GM12892 (cell line): ENCODE results near the gene ZNF398.

ENCODE experiments used
- DNase-seq: peaks from one replicate; pipeline ENCODE4 v3.0.0; 2011; ENCODE audit not compliant: insufficient read length
- FAIRE-seq: peaks from 2 replicates; lab custom pipeline; 2011; peaks lifted over from hg19 to GRCh38; lab: Jason Lieb, UNC
- POLR2A ChIP-seq: IDR thresholded peaks from 2 replicates; pipeline ENCODE4 v1.6.1; 2011; ENCODE audit warnings: low read depth, low read length, control low read depth
- POLR2AphosphoS5 ChIP-seq: IDR thresholded peaks from 2 replicates; pipeline ENCODE4 v1.6.1; 2011; ENCODE audit warnings: low read depth, low read length, control low read depth
- TAF1 ChIP-seq: IDR thresholded peaks from 2 replicates; pipeline ENCODE4 v1.6.1; 2011; ENCODE audit warnings: low read depth, mild to moderate bottlenecking, control low read depth, low read length, borderline replicate concordance

Gene ZNF398

DNA sequence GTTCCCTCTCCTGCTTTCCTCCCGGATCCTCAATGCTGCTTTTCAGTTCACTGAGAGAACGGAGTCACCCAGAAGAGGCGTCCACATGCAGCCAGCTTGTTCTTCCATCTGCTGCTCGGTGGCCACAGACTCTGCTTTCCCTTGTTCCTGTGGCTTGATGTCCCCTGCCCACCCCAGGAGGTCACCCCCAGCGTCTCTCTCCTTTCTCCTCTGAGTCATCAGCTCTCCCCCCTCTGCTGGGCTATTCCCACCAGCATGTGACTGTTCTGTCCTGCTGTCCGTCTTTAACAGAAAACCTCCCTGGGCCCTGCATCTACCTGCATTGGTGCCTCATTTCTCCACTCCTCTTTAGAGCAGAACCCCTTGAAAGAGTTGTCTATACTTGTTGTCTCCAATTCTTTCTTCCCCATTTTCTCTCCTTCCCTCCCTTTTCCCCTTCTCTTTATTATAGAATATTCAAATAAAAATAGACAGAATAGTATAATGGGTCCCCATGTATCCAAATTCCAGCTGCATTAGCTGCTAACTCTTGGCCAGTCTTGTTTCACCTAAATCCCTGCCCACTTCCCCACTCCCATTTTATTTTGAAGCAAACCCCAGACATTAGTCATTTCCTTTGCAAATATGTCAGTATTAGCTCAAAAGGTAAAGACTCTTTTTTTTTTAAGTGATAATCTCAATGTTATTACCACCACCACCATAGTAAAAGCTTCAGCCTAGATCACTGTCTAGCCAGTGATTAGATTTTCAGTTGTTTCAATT is 52.2 kb downstream of the ZNF398 start:
- TF ChIP-seq POLR2AphosphoS5 (no peak), POLR2A (no peak), TAF1 (no peak)
- FAIRE-seq: no peak
- no peak for DNase-seq

GRCh38 chr7:149202831-149203231 is 55.6 kb downstream of the ZNF398 start:
- no peak for FAIRE-seq
- no peak for TF ChIP-seq POLR2A
- no peak for TF ChIP-seq POLR2AphosphoS5
- TF ChIP-seq TAF1: no peak
- no peak for DNase-seq

- DNase-seq (no peak), FAIRE-seq (no peak)
These were observed 58.6 kb downstream of the ZNF398 start for GRCh38 chr7:149205690-149206381.

GRCh38 chr7:149207324-149208035 is 60.2 kb downstream of the ZNF398 start:
- no peak for TF ChIP-seq TAF1
- no peak for TF ChIP-seq POLR2A
- TF ChIP-seq POLR2AphosphoS5: no peak
- no peak for DNase-seq
- no peak for FAIRE-seq

More at GRCh38 chr7:149205690-149206381, 58.6 kb downstream of the ZNF398 start:
- TF ChIP-seq POLR2AphosphoS5 (no peak), POLR2A (no peak), TAF1 (no peak)

GRCh38 chr7:149209518-149210269 is 62.4 kb downstream of the ZNF398 start:
- TF ChIP-seq TAF1: no peak
- no peak for TF ChIP-seq POLR2AphosphoS5
- TF ChIP-seq POLR2A: no peak
- FAIRE-seq (peak; percentile 33), DNase-seq (peak; percentile 63)

DNA sequence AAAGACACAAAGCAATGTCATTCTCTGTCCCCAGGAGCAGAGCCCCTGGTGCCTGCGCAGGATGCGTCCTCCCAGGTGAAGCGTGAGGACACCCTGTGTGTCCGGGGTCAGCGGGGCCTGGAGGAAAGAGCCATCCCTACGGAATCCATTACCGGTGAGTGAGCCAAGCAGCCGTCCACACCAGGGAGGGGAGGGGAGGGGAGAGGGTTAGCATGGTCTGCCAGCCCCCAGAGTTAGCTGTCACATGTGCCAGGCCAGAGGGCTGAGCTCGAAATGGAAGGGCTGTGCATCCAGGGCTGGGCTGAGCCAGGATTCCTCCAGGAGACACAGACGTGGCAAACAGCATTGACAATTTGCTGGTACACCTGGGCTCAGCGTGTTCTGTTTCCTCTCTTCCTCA is 63.3 kb downstream of the ZNF398 start:
- TF ChIP-seq POLR2AphosphoS5 (no peak), TAF1 (no peak), POLR2A (no peak)
- no peak for FAIRE-seq
- no peak for DNase-seq

DNA sequence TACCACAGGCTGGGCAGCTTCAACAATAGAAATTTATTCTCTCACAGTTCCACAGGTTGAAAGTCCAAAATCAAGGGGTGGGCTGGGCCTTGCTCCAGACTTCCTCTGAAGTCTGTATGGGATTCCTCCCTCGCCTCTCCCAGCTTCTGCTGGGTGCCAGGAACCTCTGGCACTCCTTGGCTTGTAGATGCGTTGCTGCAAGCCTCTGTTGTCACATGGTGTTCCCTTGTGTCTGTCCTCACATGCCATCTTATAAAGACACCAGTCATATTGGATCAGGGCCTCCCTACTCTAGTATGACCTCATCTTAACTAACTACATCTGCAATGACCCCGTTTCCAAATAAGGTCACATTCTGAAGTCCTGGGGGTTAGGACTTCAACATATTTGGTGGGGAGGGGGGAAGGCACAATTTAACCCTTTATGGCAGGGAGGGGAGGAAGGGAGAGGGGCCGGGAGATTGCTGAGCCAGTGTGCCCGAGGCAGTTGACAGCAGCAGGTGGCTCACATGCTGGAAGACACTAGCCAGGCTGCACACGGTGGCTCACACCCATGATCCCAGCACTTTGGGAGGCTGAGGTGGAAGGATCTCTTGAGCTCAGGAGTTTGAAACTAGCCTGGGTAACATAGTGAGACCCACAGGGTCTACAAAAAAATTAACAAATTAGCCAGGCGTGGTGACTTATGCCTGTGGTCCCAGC is 66.9 kb downstream of the ZNF398 start:
- TF ChIP-seq POLR2A: no peak
- no peak for TF ChIP-seq POLR2AphosphoS5
- no peak for TF ChIP-seq TAF1
- no peak for FAIRE-seq
- DNase-seq: no peak

DNA sequence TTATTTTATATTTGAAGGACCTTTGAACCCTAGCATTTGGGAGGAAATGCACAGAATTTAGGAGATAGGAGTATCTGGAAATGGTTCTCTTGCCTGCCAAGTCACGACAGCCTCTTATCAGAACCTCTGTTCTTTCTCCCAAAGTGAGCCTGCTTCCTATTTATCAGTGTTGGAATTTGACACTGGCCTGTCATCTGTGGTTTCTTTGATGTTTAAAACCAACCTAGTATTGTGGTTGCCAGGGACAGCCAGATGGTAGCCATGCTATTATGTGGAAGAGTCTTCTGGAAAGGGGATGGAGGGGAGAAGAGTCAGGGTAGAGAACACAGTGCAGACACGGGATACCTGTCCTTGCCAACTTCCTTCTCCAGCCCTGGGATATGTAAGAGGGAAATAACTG is 69.1 kb downstream of the ZNF398 start:
- no peak for FAIRE-seq

DNA sequence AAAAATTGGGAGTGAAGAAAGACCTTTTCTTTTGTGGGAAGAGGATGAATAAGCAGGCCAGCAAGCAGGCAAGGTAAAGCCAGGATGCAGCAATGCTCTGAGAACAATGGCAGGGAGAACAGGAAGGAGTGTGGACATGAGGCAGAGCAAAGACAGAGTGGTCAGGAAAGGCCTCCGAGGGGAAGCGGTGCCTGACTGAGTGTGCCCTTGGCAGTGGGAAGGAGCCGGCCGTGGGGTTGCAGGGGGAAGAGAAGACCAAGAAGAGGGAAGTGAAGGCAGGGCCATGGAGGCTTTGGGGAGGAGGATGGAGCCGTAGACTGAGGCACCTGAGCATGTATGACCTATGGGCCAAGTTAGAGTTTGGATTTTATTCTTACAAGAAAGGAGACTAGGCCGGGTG is 70.3 kb downstream of the ZNF398 start:
- FAIRE-seq (no peak), DNase-seq (no peak)
- TF ChIP-seq TAF1: no peak
- no peak for TF ChIP-seq POLR2A
- no peak for TF ChIP-seq POLR2AphosphoS5

More for the DNA sequence above, 69.1 kb downstream of the ZNF398 start:
- DNase-seq: no peak
- TF ChIP-seq POLR2AphosphoS5 (no peak), POLR2A (no peak), TAF1 (no peak)

DNA sequence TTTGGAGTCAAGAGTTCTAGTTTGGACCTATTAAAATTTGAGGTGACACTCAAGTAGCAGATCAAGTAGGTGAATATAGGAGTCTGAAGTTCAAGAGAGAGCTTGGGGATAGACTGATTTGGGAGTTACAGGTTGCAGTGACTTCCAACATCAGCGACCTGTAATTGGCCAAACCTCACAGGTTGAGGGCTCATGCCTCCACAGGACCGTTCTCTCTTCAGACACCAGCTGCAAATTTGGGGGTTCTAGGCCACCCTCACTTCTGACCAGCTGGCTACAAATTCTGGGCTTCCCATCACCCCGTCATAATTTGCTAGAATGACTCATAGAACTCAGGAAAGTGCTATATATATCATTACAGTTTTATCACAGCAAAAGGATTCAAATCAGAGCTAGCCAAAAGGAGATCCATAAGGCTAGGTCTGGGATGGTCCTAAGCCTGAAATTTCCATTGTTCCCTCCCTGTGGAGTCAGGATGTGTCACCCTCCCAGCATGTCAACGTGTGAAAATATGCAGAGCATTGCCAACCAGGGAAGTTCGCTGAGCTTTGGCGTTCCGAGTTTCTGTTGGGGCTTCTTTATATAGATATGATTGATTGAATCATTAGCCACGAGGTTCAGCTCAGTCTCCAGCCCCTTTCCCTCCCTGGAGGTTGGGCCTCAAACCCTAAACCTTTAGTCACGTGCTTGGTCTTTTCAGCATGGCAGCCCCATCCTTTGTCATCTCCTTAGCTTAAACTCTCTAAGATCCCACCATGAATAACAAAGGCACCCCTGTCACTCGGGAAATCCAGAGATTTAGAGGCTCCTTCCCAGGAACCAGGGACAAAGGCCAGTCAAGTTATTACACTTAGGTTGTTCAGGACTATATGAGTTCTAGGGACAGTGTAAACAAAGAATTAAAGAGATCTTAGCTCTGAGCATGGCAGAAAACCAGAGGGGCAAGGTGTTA is 71.5 kb downstream of the ZNF398 start:
- TF ChIP-seq POLR2AphosphoS5 (no peak), POLR2A (no peak), TAF1 (no peak)
- FAIRE-seq (no peak), DNase-seq (no peak)
